H9 (cell line): ENCODE data around the gene BICDL1. TPM values are rescaled to one million over a fixed set of nuclear protein-coding genes. Genes with fewer than 3 reads are reported as not detected.
A peak's percentile ranks its signal among the peaks of the same experiment; 100 is the strongest.

Experiments
- DNase-seq: peaks from one replicate; pipeline ENCODE4 v3.0.0-alpha.2; 2017
- H2AFZ ChIP-seq: one replicate; pipeline ENCODE4 v1.6.1; 2013; ENCODE audit warnings: mild to moderate bottlenecking, low read length, control low read depth, moderate library complexity
- H2AK5ac ChIP-seq: 2 replicates; pipeline ENCODE4 v1.6.1; 2013; ENCODE audit warnings: low read length, control low read depth, mixed read lengths; ENCODE audit not compliant: insufficient read length
- H2BK120ac ChIP-seq: one replicate; pipeline ENCODE4 v1.6.1; 2013; ENCODE audit warnings: low read depth, mild to moderate bottlenecking, low read length, control low read depth, inconsistent platforms; ENCODE audit not compliant: poor library complexity, severe bottlenecking
- H2BK12ac ChIP-seq: 2 replicates; pipeline ENCODE4 v1.6.1; 2013; ENCODE audit warnings: low read length, control low read depth, mixed read lengths, low read depth; ENCODE audit not compliant: insufficient read length
- H2BK15ac ChIP-seq: 2 replicates; pipeline ENCODE4 v1.6.1; 2013; ENCODE audit warnings: low read depth, low read length, control low read depth
- H2BK20ac ChIP-seq: one replicate; pipeline ENCODE4 v1.6.1; 2013; ENCODE audit warnings: low read depth, mild to moderate bottlenecking, low read length, control low read depth, inconsistent platforms; ENCODE audit not compliant: poor library complexity, severe bottlenecking
- H2BK5ac ChIP-seq: 2 replicates; pipeline ENCODE4 v1.6.1; 2013; ENCODE audit warnings: low read length, control low read depth, mixed read lengths; ENCODE audit not compliant: insufficient read length
- H3K14ac ChIP-seq: 2 replicates; pipeline ENCODE4 v1.6.1; 2013; ENCODE audit warnings: low read length, control low read depth; ENCODE audit not compliant: insufficient read depth
- H3K18ac ChIP-seq: 2 replicates; pipeline ENCODE4 v1.6.1; 2013; ENCODE audit warnings: low read depth, mild to moderate bottlenecking, mixed read lengths, low read length, control low read depth; ENCODE audit not compliant: insufficient read length
- H3K23ac ChIP-seq: 2 replicates; pipeline ENCODE4 v1.6.1; 2013; ENCODE audit warnings: low read length, control low read depth, mixed read lengths, low read depth; ENCODE audit not compliant: insufficient read length
- H3K23me2 ChIP-seq: 2 replicates; pipeline ENCODE4 v1.6.1; 2013; ENCODE audit warnings: low read depth, mild to moderate bottlenecking, mixed read lengths, low read length, control low read depth; ENCODE audit not compliant: insufficient read length, poor library complexity, severe bottlenecking
- H3K27ac ChIP-seq: 2 replicates; pipeline ENCODE4 v1.5.1; 2013; ENCODE audit warnings: low read length, control low read depth, mixed read lengths, low read depth; ENCODE audit not compliant: insufficient read length
- H3K27me3 ChIP-seq: 2 replicates; pipeline ENCODE4 v1.6.1; 2013; ENCODE audit warnings: low read length, control low read depth, inconsistent platforms; ENCODE audit not compliant: insufficient read depth
- H3K4ac ChIP-seq: 2 replicates; pipeline ENCODE4 v1.6.1; 2013; ENCODE audit warnings: low read depth, mild to moderate bottlenecking, control low read depth, inconsistent platforms, low read length, moderate library complexity
- H3K4me1 ChIP-seq: 2 replicates; pipeline ENCODE4 v1.6.1; 2013; ENCODE audit warnings: low read length, control low read depth, inconsistent platforms; ENCODE audit not compliant: insufficient read depth
- H3K4me2 ChIP-seq: 2 replicates; pipeline ENCODE4 v1.6.1; 2013; ENCODE audit warnings: low read length, control low read depth, mixed read lengths; ENCODE audit not compliant: insufficient read length, insufficient read depth
- H3K56ac ChIP-seq: 2 replicates; pipeline ENCODE4 v1.6.1; 2013; ENCODE audit warnings: low read depth, mild to moderate bottlenecking, mixed read lengths, low read length, control low read depth; ENCODE audit not compliant: insufficient read length
- H3K79me1 ChIP-seq: 2 replicates; pipeline ENCODE4 v1.6.1; 2013; ENCODE audit warnings: low read depth, mild to moderate bottlenecking, moderate library complexity, low read length, control low read depth, inconsistent platforms; ENCODE audit not compliant: insufficient read depth, poor library complexity, severe bottlenecking
- H3K79me2 ChIP-seq: 2 replicates; pipeline ENCODE4 v1.6.1; 2013; ENCODE audit warnings: low read length, control low read depth, inconsistent platforms; ENCODE audit not compliant: insufficient read depth
- H3K9ac ChIP-seq: 2 replicates; pipeline ENCODE4 v1.6.1; 2013; ENCODE audit warnings: low read length, control low read depth, mixed read lengths; ENCODE audit not compliant: insufficient read length; ENCODE audit errors: extremely low read depth
- H3K9me3 ChIP-seq: one replicate; pipeline ENCODE4 v1.6.1; 2013; ENCODE audit warnings: low read depth, low read length, inconsistent platforms; ENCODE audit not compliant: control insufficient read depth
- H3T11ph ChIP-seq: one replicate; pipeline ENCODE4 v1.6.1; 2013; ENCODE audit warnings: mild to moderate bottlenecking, low read length, control low read depth, inconsistent platforms
- H4K20me1 ChIP-seq: one replicate; pipeline ENCODE4 v1.6.1; 2013; ENCODE audit not compliant: control insufficient read depth, insufficient read length, insufficient read depth
- H4K5ac ChIP-seq: 2 replicates; pipeline ENCODE4 v1.6.1; 2013; ENCODE audit warnings: low read depth, mild to moderate bottlenecking, mixed read lengths, low read length, control low read depth; ENCODE audit not compliant: insufficient read length
- H4K8ac ChIP-seq: replicated peaks from 2 replicates; pipeline ENCODE4 v1.6.1; 2013; ENCODE audit warnings: low read length, control low read depth, mixed read lengths, low read depth; ENCODE audit not compliant: insufficient read length
- H4K91ac ChIP-seq: 2 replicates; pipeline ENCODE4 v1.6.1; 2013; ENCODE audit warnings: low read depth, mild to moderate bottlenecking, moderate library complexity, mixed read lengths, low read length, control low read depth; ENCODE audit not compliant: insufficient read length
- H3K27ac Mint-ChIP-seq, 3 experiments: 2 replicates in 2 of 3; 3 replicates in 1 of 3; pipeline ENCODE4 v1.8.0; 2020 to 2021; ENCODE audit warnings: mixed read lengths in 3 of 3, mild to moderate bottlenecking in 1 of 3, moderate library complexity in 1 of 3
- H3K27me3 Mint-ChIP-seq: 2 replicates; pipeline ENCODE4 v1.8.0; 2021; ENCODE audit warnings: low read depth, mild to moderate bottlenecking, moderate library complexity, mixed read lengths
- H3K36me3 Mint-ChIP-seq, 3 experiments: 2 replicates in 2 of 3; 3 replicates in 1 of 3; pipeline ENCODE4 v1.8.0; 2020 to 2021; ENCODE audit warnings: low read depth in 3 of 3, mixed read lengths in 3 of 3; ENCODE audit not compliant: insufficient read depth in 1 of 3
- H3K4me1 Mint-ChIP-seq, 2 experiments: 2 replicates each; pipeline ENCODE4 v1.8.0; 2020; ENCODE audit warnings: mixed read lengths in 2 of 2
- H3K4me3 Mint-ChIP-seq, 2 experiments: 2 replicates in 1 of 2; 3 replicates in 1 of 2; pipeline ENCODE4 v1.8.0; 2020 to 2021; ENCODE audit warnings: mild to moderate bottlenecking in 2 of 2, mixed read lengths in 2 of 2, moderate library complexity in 1 of 2
- H3K9me3 Mint-ChIP-seq, 2 experiments: 2 replicates in 1 of 2; 3 replicates in 1 of 2; pipeline ENCODE4 v1.8.0; 2020; ENCODE audit warnings: mild to moderate bottlenecking in 2 of 2, mixed read lengths in 2 of 2, moderate library complexity in 1 of 2
- CTCF ChIP-seq: fragments of 200-600 bp; sonication (generic); conservative IDR thresholded peaks from 3 replicates; pipeline ENCODE4 v1.8.0; 2021; ENCODE audit warnings: antibody characterized with exemption, mild to moderate bottlenecking
- WGBS: extraction: QIAGEN DNeasy Blood & Tissue Kit; methylation state at CpG from one replicate; pipeline ENCODE4 v1.1.7; 2013; ENCODE audit warnings: missing lambda C conversion rate, low lambda C conversion rate, mixed read lengths; ENCODE audit not compliant: insufficient read length; ENCODE audit errors: extremely low coverage; 5-methylcytosine and 5-hydroxymethylcytosine counted together
- total RNA-seq: library from RNA; stranded (reverse); gene quantifications from 2 replicates; pipeline ENCODE4 v1.2.1, GENCODE V29; 2021

Gene BICDL1
- total RNA-seq, 1 experiment from 2014 or later: 13.8 TPM

- Mint-ChIP-seq H3K4me3 (peak overlapping the region; percentile 27 to 62; a peak in 4 of 5 replicates), H3K9me3 (no peaks in the 10 kb centered on the region), H3K4me1 (peaks cover 39 to 58% of the 10 kb centered on the region in 2 experiments), H3K36me3 (peaks cover 14 to 39% (median 39%) of the 10 kb centered on the region in 3 experiments; a peak in 6 of 7 replicates), H3K27ac (peak overlapping the region; percentile 92 to 97 (median 96); a peak in 5 of 7 replicates), H3K27me3 (no peaks in the 10 kb centered on the region; the same call in 1 of the 2 replicates)
- no peak overlapping the region for H3K56ac ChIP-seq
- no peak overlapping the region for H2AFZ ChIP-seq
- no peak overlapping the region; the same call in 1 of the 2 replicates for H3K14ac ChIP-seq
- no peaks in the 10 kb centered on the region for H3K23me2 ChIP-seq
- no peak overlapping the region for H3K27ac ChIP-seq
- no peak overlapping the region for H3K23ac ChIP-seq
- H2BK20ac ChIP-seq: no peak overlapping the region
- WGBS: no CpG with 5 or more reads among the region's 17 CpGs
- H3K79me1 ChIP-seq: no peaks in the 10 kb centered on the region
- no peak overlapping the region for H3K9ac ChIP-seq
- H3K9me3 ChIP-seq: no peaks in the 10 kb centered on the region
- H4K5ac ChIP-seq: no peak overlapping the region
- no peak overlapping the region for H3T11ph ChIP-seq
- no peak for TF ChIP-seq CTCF
- no peaks in the 10 kb centered on the region for H4K20me1 ChIP-seq
- peaks cover 5% of the 10 kb centered on the region; the same call in 1 of the 2 replicates for H3K4me1 ChIP-seq
- H2BK5ac ChIP-seq: no peak overlapping the region
- H4K8ac ChIP-seq: no peak overlapping the region
- H3K27me3 ChIP-seq: no peaks in the 10 kb centered on the region
- peak overlapping the region; percentile 39 for H3K18ac ChIP-seq
- H4K91ac ChIP-seq: no peak overlapping the region
- H2BK15ac ChIP-seq: no peak overlapping the region
- H2AK5ac ChIP-seq: no peak overlapping the region
- H2BK12ac ChIP-seq: no peak overlapping the region
- H3K4me2 ChIP-seq: peak overlapping the region; percentile 2
- no peaks in the 10 kb centered on the region for H3K79me2 ChIP-seq
- peak; percentile 93 for DNase-seq
- H2BK120ac ChIP-seq: no peak overlapping the region
- no peak overlapping the region for H3K4ac ChIP-seq
These were observed 104.7 kb downstream of the BICDL1 start for GRCh38 chr12:120093592-120094355.
